Measurements from ENCODE around the gene ACTL8.

DNA sequence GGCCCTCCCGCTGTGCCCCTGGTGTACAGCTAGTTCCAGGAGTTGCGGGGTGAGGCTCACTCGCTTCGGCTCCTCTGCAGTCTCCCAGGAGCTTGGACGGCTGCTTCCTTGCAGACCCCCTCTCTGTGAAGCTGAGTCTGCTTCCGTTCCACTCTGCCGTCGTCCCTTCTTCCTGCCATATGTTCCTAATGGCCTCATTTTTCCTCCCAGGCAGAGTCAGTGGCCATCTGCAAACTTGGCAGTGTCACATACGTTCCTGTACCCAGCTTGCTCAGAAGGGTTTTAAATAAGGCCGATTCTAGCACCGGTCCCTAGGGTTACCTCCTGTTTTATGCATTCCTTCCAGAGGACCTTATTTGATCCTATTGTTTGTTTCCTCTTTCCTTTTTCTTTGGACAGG is 21.3 kb downstream of the ACTL8 start:
- TF ChIP-seq, protein P1, sequence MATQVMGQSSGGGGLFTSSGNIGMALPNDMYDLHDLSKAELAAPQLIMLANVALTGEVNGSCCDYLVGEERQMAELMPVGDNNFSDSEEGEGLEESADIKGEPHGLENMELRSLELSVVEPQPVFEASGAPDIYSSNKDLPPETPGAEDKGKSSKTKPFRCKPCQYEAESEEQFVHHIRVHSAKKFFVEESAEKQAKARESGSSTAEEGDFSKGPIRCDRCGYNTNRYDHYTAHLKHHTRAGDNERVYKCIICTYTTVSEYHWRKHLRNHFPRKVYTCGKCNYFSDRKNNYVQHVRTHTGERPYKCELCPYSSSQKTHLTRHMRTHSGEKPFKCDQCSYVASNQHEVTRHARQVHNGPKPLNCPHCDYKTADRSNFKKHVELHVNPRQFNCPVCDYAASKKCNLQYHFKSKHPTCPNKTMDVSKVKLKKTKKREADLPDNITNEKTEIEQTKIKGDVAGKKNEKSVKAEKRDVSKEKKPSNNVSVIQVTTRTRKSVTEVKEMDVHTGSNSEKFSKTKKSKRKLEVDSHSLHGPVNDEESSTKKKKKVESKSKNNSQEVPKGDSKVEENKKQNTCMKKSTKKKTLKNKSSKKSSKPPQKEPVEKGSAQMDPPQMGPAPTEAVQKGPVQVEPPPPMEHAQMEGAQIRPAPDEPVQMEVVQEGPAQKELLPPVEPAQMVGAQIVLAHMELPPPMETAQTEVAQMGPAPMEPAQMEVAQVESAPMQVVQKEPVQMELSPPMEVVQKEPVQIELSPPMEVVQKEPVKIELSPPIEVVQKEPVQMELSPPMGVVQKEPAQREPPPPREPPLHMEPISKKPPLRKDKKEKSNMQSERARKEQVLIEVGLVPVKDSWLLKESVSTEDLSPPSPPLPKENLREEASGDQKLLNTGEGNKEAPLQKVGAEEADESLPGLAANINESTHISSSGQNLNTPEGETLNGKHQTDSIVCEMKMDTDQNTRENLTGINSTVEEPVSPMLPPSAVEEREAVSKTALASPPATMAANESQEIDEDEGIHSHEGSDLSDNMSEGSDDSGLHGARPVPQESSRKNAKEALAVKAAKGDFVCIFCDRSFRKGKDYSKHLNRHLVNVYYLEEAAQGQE (IDR thresholded peaks at IDR 0.05; ENCODE audit: insufficient read depth in 1 of 2, low read depth in 2 of 2, low read length in 2 of 2): no peak
- no peak for TF ChIP-seq TAF1 (IDR thresholded peaks at IDR 0.05; ENCODE audit: borderline replicate concordance, insufficient read depth, low read length)
- TF ChIP-seq SIN3A (IDR thresholded peaks at IDR 0.05; ENCODE audit: borderline replicate concordance, insufficient read depth, low read length): no peak
- TF ChIP-seq POLR2AphosphoS5 (IDR thresholded peaks at IDR 0.05; ENCODE audit: low read depth, low read length): no peak
- no peak for TF ChIP-seq FOXP2 (optimal IDR thresholded peaks at IDR 0.05; ENCODE audit: borderline replicate concordance, extremely low read depth, extremely low read length, insufficient read depth)

Measured in PFSK-1 (cell line).